Measurements from ENCODE around the gene C22orf39. TPM values are rescaled to one million over a fixed set of nuclear protein-coding genes. Genes with fewer than 3 reads are reported as not detected.

The C22orf39 gene
- total RNA-seq, 1 experiment from 2014 or later, result 39.0 TPM

GRCh38 chr22:19455033-19455432, 7.5 kb upstream of the C22orf39 start:
- no peak overlapping the region for H3K9ac ChIP-seq (ENCODE audit: low read length)
- H2AFZ ChIP-seq (ENCODE audit: low read length), result no peak overlapping the region
- no peak overlapping the region for H3K4me3 ChIP-seq (ENCODE audit: low read length)
- H3K4me1 ChIP-seq (ENCODE audit: low read length), result peaks cover under 1% of the 10 kb centered on the region
- H3K9me3 ChIP-seq (ENCODE audit: low read length), result no peaks in the 10 kb centered on the region
- H3K4me2 ChIP-seq (ENCODE audit: low read depth, low read length, poor library complexity, severe bottlenecking), result no peak overlapping the region
- H3K79me2 ChIP-seq (ENCODE audit: low read length), result no peaks in the 10 kb centered on the region
- no peaks in the 10 kb centered on the region for H3K9me2 ChIP-seq (replicated peaks; ENCODE audit: insufficient read depth, low read length)
- no peak overlapping the region for H3K27ac ChIP-seq (ENCODE audit: low read length)
- H3K36me3 ChIP-seq (ENCODE audit: insufficient read depth, low read length), result peaks cover 44% of the 10 kb centered on the region; the same call in 1 of the 2 replicates
- H4K20me1 ChIP-seq (ENCODE audit: insufficient read depth, low read depth, low read length), result no peaks in the 10 kb centered on the region
- no peaks in the 10 kb centered on the region for H3K27me3 ChIP-seq (ENCODE audit: low read length)
- no peak for DNase-seq

- H3K4me1 ChIP-seq (ENCODE audit: low read length), result peaks cover 9% of the 10 kb centered on the region
- H3K9me3 ChIP-seq (ENCODE audit: low read length), result no peaks in the 10 kb centered on the region
- H4K20me1 ChIP-seq (ENCODE audit: insufficient read depth, low read depth, low read length), result no peaks in the 10 kb centered on the region
- no peak overlapping the region for H3K9ac ChIP-seq (ENCODE audit: low read length)
- no peak overlapping the region for H3K4me2 ChIP-seq (ENCODE audit: low read depth, low read length, poor library complexity, severe bottlenecking)
- H3K27me3 ChIP-seq (ENCODE audit: low read length), result no peaks in the 10 kb centered on the region
- 0 out of 2 replicates have a peak, but pooled peaks cover 5% of the 10 kb centered on the region for H3K79me2 ChIP-seq (ENCODE audit: low read length)
- peaks cover 51% of the 10 kb centered on the region; the same call in 1 of the 2 replicates for H3K36me3 ChIP-seq (ENCODE audit: insufficient read depth, low read length)
- H2AFZ ChIP-seq (ENCODE audit: low read length), result no peak overlapping the region
- H3K9me2 ChIP-seq (replicated peaks; ENCODE audit: insufficient read depth, low read length), result no peaks in the 10 kb centered on the region
- H3K27ac ChIP-seq (ENCODE audit: low read length), result no peak overlapping the region
- no peak for DNase-seq
- H3K4me3 ChIP-seq (ENCODE audit: low read length), result no peak overlapping the region
These were observed 6.6 kb upstream of the C22orf39 start for GRCh38 chr22:19454156-19454555.

- H3K9me3 ChIP-seq (ENCODE audit: low read length), result no peaks in the 10 kb centered on the region
These were observed 6.2 kb upstream of the C22orf39 start for GRCh38 chr22:19453718-19454117.

GRCh38 chr22:19451570-19451969, 4.1 kb upstream of the C22orf39 start:
- no peaks in the 10 kb centered on the region for H3K9me3 ChIP-seq (ENCODE audit: low read length)
- H3K4me3 ChIP-seq (ENCODE audit: low read length), result no peak overlapping the region
- H2AFZ ChIP-seq (ENCODE audit: low read length), result no peak overlapping the region
- no peak overlapping the region for H3K9ac ChIP-seq (ENCODE audit: low read length)
- no peak overlapping the region for H3K4me2 ChIP-seq (ENCODE audit: low read depth, low read length, poor library complexity, severe bottlenecking)
- H3K79me2 ChIP-seq (ENCODE audit: low read length), result peaks cover 17% of the 10 kb centered on the region
- H3K27me3 ChIP-seq (ENCODE audit: low read length), result no peaks in the 10 kb centered on the region
- no peaks in the 10 kb centered on the region; the same call in 1 of the 2 replicates for H4K20me1 ChIP-seq (ENCODE audit: insufficient read depth, low read depth, low read length)
- H3K4me1 ChIP-seq (ENCODE audit: low read length), result peaks cover 28% of the 10 kb centered on the region
- peaks cover 46% of the 10 kb centered on the region; the same call in 1 of the 2 replicates for H3K36me3 ChIP-seq (ENCODE audit: insufficient read depth, low read length)
- no peak overlapping the region for H3K27ac ChIP-seq (ENCODE audit: low read length)
- no peak for DNase-seq
- H3K9me2 ChIP-seq (replicated peaks; ENCODE audit: insufficient read depth, low read length), result no peaks in the 10 kb centered on the region

More at GRCh38 chr22:19453718-19454117, 6.2 kb upstream of the C22orf39 start:
- DNase-seq, result no peak
- H3K9me2 ChIP-seq (replicated peaks; ENCODE audit: insufficient read depth, low read length), result no peaks in the 10 kb centered on the region
- no peak overlapping the region for H3K4me3 ChIP-seq (ENCODE audit: low read length)
- H4K20me1 ChIP-seq (ENCODE audit: insufficient read depth, low read depth, low read length), result no peaks in the 10 kb centered on the region; the same call in 1 of the 2 replicates
- peaks cover 14% of the 10 kb centered on the region for H3K4me1 ChIP-seq (ENCODE audit: low read length)
- 0 out of 2 replicates have a peak, but pooled peaks cover 5% of the 10 kb centered on the region for H3K79me2 ChIP-seq (ENCODE audit: low read length)
- H3K4me2 ChIP-seq (ENCODE audit: low read depth, low read length, poor library complexity, severe bottlenecking), result no peak overlapping the region
- no peak overlapping the region for H2AFZ ChIP-seq (ENCODE audit: low read length)
- H3K9ac ChIP-seq (ENCODE audit: low read length), result no peak overlapping the region
- H3K27me3 ChIP-seq (ENCODE audit: low read length), result no peaks in the 10 kb centered on the region
- no peak overlapping the region for H3K27ac ChIP-seq (ENCODE audit: low read length)
- peaks cover 51% of the 10 kb centered on the region; the same call in 1 of the 2 replicates for H3K36me3 ChIP-seq (ENCODE audit: insufficient read depth, low read length)

- Histone ChIP-seq H3K27me3 (ENCODE audit: low read length) (no peaks in the 10 kb centered on the region), H2AFZ (ENCODE audit: low read length) (no peak overlapping the region), H3K4me1 (ENCODE audit: low read length) (peaks cover 36% of the 10 kb centered on the region), H3K9me2 (replicated peaks; ENCODE audit: insufficient read depth, low read length) (no peaks in the 10 kb centered on the region), H3K79me2 (ENCODE audit: low read length) (peaks cover 27% of the 10 kb centered on the region), H4K20me1 (ENCODE audit: insufficient read depth, low read depth, low read length) (no peaks in the 10 kb centered on the region; the same call in 1 of the 2 replicates), H3K27ac (ENCODE audit: low read length) (peak overlapping the region; percentile 40; the same call in 1 of the 2 replicates), H3K4me3 (ENCODE audit: low read length) (no peak overlapping the region), H3K36me3 (ENCODE audit: insufficient read depth, low read length) (peaks cover 41% of the 10 kb centered on the region; the same call in 1 of the 2 replicates), H3K9me3 (ENCODE audit: low read length) (no peaks in the 10 kb centered on the region), H3K4me2 (ENCODE audit: low read depth, low read length, poor library complexity, severe bottlenecking) (no peak overlapping the region), H3K9ac (ENCODE audit: low read length) (no peak overlapping the region)
- DNase-seq, result no peak
These were observed 3.1 kb upstream of the C22orf39 start for GRCh38 chr22:19450363-19451175.

DNA sequence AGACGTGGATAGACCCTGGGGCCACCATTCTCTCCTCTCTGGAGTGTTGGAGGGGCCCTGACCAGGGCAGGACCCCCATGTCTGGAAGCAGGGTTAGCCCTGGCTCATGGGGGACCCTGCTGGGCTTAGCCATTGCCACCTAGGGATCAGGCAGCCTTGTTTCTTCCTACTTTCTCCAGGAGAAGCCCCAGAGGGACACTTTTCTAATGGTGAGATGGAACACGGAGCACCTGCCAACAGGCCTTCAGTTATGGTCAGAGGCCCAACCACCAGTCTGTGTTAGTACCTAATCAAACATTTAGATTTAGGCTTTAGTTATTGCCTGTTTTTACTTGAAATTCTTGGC, 1.9 kb upstream of the C22orf39 start:
- Histone ChIP-seq H2AFZ (ENCODE audit: low read length) (no peak overlapping the region), H3K4me2 (ENCODE audit: low read depth, low read length, poor library complexity, severe bottlenecking) (peak overlapping the region; percentile 85), H4K20me1 (ENCODE audit: insufficient read depth, low read depth, low read length) (no peaks in the 10 kb centered on the region; the same call in 1 of the 2 replicates), H3K79me2 (ENCODE audit: low read length) (peaks cover 39% of the 10 kb centered on the region), H3K36me3 (ENCODE audit: insufficient read depth, low read length) (peaks cover 34% of the 10 kb centered on the region), H3K4me3 (ENCODE audit: low read length) (peak overlapping the region; percentile 93; the same call in 1 of the 2 replicates), H3K9me2 (replicated peaks; ENCODE audit: insufficient read depth, low read length) (no peaks in the 10 kb centered on the region), H3K4me1 (ENCODE audit: low read length) (peaks cover 41% of the 10 kb centered on the region), H3K27ac (ENCODE audit: low read length) (peak overlapping the region; percentile 40; the same call in 1 of the 2 replicates), H3K9me3 (ENCODE audit: low read length) (no peaks in the 10 kb centered on the region), H3K9ac (ENCODE audit: low read length) (peak overlapping the region; percentile 86), H3K27me3 (ENCODE audit: low read length) (no peaks in the 10 kb centered on the region)
- no peak for DNase-seq

DNA sequence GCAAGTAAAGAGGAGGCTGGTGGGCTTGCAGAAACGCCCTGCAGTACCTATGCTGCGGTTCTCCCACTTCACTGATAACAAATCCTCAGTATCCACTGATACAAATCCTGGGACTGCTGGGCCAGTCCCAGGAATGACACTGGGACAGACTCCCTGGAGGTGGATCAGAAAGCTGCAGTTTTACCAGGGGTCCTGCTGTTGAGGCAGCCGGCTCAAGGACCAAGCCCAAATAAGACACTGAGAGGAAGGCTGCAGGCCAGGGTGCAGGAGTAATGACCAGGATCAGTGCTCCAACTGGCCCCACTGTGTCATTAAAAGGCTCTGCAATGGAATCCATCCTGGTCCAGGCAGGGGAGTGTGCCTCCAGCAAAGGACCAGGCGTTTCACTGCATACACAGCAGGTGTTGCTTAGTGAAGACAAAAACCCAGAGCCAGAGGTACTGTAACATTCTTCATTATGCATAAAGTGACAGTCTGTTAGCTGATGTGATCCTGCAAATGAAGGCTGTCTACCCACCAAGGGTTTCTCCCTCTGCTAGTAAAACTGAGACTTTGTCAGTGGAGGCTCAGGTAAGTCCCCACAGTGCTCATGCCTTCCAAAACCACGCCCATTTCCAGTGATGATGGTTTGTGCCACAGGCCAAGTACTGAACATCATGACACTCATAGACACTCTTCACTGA, 1.4 kb upstream of the C22orf39 start:
- peak; percentile 56 for DNase-seq
- peak overlapping the region; percentile 78; the same call in 1 of the 2 replicates for H3K27ac ChIP-seq (ENCODE audit: low read length)
- no peak overlapping the region for H2AFZ ChIP-seq (ENCODE audit: low read length)
- H3K27me3 ChIP-seq (ENCODE audit: low read length), result no peaks in the 10 kb centered on the region
- peaks cover 44% of the 10 kb centered on the region for H3K79me2 ChIP-seq (ENCODE audit: low read length)
- peaks cover 37% of the 10 kb centered on the region for H3K36me3 ChIP-seq (ENCODE audit: insufficient read depth, low read length)
- H3K9me3 ChIP-seq (ENCODE audit: low read length), result no peaks in the 10 kb centered on the region
- peaks cover 42% of the 10 kb centered on the region for H3K4me1 ChIP-seq (ENCODE audit: low read length)
- no peaks in the 10 kb centered on the region; the same call in 1 of the 2 replicates for H4K20me1 ChIP-seq (ENCODE audit: insufficient read depth, low read depth, low read length)
- peak overlapping the region; percentile 93 for H3K4me3 ChIP-seq (ENCODE audit: low read length)
- peak overlapping the region; percentile 85 for H3K4me2 ChIP-seq (ENCODE audit: low read depth, low read length, poor library complexity, severe bottlenecking)
- H3K9ac ChIP-seq (ENCODE audit: low read length), result peak overlapping the region; percentile 86
- no peaks in the 10 kb centered on the region for H3K9me2 ChIP-seq (replicated peaks; ENCODE audit: insufficient read depth, low read length)
